Thyroid gland (tissue), 4 donors: Measurements from ENCODE around the gene EXOSC5. TPM values are rescaled to one million over a fixed set of nuclear protein-coding genes. Genes with fewer than 3 reads are reported as not detected.

Source experiments
- DNase-seq, 2 donors: peaks; one replicate each; pipeline ENCODE4 v3.0.0-alpha.2; 2019
- H3K27ac ChIP-seq, 3 donors: fragments of 200-600 bp; sonication (generic); 1 replicate in 2 of 3; 2 replicates in 1 of 3; pipeline ENCODE4 v1.5.1; 2016 to 2019; ENCODE audit warnings: mild to moderate bottlenecking in 1 of 3, moderate library complexity in 1 of 3
- H3K27me3 ChIP-seq: fragments of 200-600 bp; sonication (generic); one replicate; pipeline ENCODE4 v1.5.1; 2019
- H3K36me3 ChIP-seq, 2 donors: fragments of 200-600 bp; sonication (generic); one replicate each; pipeline ENCODE4 v1.5.1; 2016 to 2019
- H3K4me1 ChIP-seq, 2 donors: fragments of 200-600 bp; sonication (generic); one replicate each; pipeline ENCODE4 v1.5.1; 2017 to 2019
- H3K4me3 ChIP-seq, 3 donors: fragments of 200-600 bp; sonication (generic); replicated peaks in 1 of 3; 1 replicate in 2 of 3; 2 replicates in 1 of 3; pipeline ENCODE4 v1.5.1; 2016; ENCODE audit warnings: mild to moderate bottlenecking in 1 of 3
- H3K9me3 ChIP-seq: fragments of 200-600 bp; sonication (generic); one replicate; pipeline ENCODE4 v1.5.1; 2017
- POLR2A ChIP-seq, 2 donors: fragments of 450-650 bp; IDR thresholded peaks; one replicate each; pipeline ENCODE4 v1.6.1; 2017; ENCODE audit warnings: antibody characterized with exemption in 2 of 2, mild to moderate bottlenecking in 2 of 2, moderate library complexity in 1 of 2
- WGBS, 2 donors: methylation state at CpG; one replicate each; pipeline ENCODE4 v1.1.5; 2017; 5-methylcytosine and 5-hydroxymethylcytosine counted together
- intact Hi-C: fragments of 100-400 bp; cut with DNase I; formaldehyde crosslinking; loops from one replicate; pipeline ENCODE4 v1.15.1; 2023
- total RNA-seq, 4 donors: library from RNA; depleted of rRNA; stranded (reverse); fragments of >200 nt; gene quantifications; one replicate each; pipeline ENCODE4 v1.2.3, GENCODE V29; 2016
- TF ChIP-seq, protein P1 (sequence below), 6 experiments: fragments of 200-600 bp in 3 of 6; fragments of 450-650 bp in 3 of 6; sonication (generic) in 3 of 6; IDR thresholded peaks; one replicate each; pipeline ENCODE4 v1.5.1; 2016 to 2019; ENCODE audit warnings: antibody characterized with exemption in 6 of 6, mild to moderate bottlenecking in 2 of 6, inconsistent platforms in 1 of 6, moderate library complexity in 1 of 6

Gene EXOSC5
- total RNA-seq = 10 to 100 TPM; 11.8 to 20.7 (median 14.2) TPM

DNA sequence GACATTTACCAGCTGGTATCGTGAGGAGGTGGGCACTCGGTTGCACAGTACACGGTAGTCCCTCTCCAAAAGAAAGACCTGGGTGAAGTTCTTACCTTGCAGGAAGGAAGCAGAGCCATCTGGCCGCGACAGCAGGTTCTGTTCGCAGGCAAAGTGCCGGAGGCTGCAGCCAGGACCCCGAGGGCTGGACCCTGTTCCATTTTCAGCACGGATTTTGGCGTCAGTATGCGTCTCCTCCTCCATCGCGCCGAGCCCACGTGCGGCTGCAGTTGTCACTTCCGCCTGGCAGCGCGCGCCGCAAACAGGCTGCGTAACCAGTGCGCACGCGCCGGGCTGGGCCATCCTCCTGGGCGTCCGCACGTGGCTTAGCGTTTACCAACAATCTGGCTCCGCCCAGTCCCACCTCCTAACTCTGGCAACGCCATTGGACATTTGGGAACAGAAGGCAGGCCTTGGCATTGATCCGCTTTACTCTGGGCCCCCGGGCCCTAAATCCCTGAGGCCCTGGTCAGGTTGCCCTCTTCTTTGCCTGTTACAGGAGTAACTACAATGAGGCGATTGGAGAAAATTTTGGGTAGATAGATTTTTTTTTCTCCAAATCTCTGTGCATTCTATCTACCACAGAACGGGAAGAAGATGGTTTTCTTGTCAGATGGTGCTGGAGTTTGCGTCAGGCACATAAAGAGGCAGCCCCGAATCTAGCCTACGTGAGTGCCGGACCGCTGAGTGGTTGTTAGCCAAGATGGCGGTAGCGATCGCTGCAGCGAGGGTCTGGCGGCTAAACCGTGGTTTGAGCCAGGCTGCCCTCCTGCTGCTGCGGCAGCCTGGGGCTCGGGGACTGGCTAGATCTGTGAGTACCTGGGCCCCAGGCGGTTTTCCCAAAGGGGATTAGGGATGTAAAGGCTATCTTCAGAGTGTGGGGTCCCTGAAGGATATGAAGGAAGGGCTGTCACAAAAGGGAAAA, at the start of gene EXOSC5, which contains the start of gene BCKDHA:
Gene EXOSC5, minus strand, starts transcription at position 274 of the 964 bp plus-strand sequence. Its CDS starts 31 bp downstream, at position 243.
Gene BCKDHA, plus strand, starts transcription at position 733 of the 964 bp plus-strand sequence. Its CDS starts 10 bp downstream, at position 743.
- WGBS, 2 donors = 0 to 1% methylated on average over 30 to 44 of the region's 50 CpGs

DNA sequence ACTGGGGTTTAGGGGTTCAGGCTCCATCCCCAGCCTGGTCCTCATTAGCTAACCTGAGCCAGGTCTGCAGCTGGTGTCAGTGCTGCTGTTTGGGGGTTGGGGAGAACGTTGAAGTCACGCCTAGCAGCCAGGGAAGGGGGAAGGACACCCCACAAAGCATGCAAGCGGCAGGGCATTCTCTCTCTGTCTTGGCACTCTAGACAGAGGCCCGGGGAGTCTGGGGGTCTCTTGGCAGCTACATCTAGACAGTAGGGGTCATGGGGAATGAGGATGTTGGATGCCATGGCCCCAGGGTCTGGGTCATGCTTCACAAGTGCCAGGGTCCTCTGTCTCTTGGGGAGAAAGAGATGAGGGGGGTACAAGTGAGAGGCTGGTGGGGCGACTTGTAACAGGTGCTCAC, 48.4 kb upstream of the EXOSC5 start:
- Histone ChIP-seq H3K9me3 (no peaks in the 10 kb centered on the region), H3K27ac (no peak overlapping the region), H3K36me3 (no peaks in the 10 kb centered on the region), H3K4me1 (peaks cover 0 to 4% of the 10 kb centered on the region in 2 donors), H3K4me3 (no peak overlapping the region), H3K27me3 (no peaks in the 10 kb centered on the region)
- no peak for DNase-seq
- intact Hi-C loops = no loop called here
- no peak for TF ChIP-seq POLR2A (IDR thresholded peaks at IDR 0.05)
- TF ChIP-seq, protein P1, sequence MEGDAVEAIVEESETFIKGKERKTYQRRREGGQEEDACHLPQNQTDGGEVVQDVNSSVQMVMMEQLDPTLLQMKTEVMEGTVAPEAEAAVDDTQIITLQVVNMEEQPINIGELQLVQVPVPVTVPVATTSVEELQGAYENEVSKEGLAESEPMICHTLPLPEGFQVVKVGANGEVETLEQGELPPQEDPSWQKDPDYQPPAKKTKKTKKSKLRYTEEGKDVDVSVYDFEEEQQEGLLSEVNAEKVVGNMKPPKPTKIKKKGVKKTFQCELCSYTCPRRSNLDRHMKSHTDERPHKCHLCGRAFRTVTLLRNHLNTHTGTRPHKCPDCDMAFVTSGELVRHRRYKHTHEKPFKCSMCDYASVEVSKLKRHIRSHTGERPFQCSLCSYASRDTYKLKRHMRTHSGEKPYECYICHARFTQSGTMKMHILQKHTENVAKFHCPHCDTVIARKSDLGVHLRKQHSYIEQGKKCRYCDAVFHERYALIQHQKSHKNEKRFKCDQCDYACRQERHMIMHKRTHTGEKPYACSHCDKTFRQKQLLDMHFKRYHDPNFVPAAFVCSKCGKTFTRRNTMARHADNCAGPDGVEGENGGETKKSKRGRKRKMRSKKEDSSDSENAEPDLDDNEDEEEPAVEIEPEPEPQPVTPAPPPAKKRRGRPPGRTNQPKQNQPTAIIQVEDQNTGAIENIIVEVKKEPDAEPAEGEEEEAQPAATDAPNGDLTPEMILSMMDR (IDR thresholded peaks at IDR 0.05) = no peak
- WGBS, 2 donors = 47 to 72% methylated on average over 4 to 5 of the region's 5 CpGs

More for the DNA sequence above, at the start of gene EXOSC5, which contains the start of gene BCKDHA:
- intact Hi-C loops = no loop called here
- TF ChIP-seq, protein P1 (IDR thresholded peaks at IDR 0.05) = peak in 1 of 6 experiments; percentile 8
- TF ChIP-seq POLR2A (IDR thresholded peaks at IDR 0.05) = peak in 1 of 2 donors; percentile 48
- H3K4me1 ChIP-seq = peaks cover 16 to 18% of the 10 kb centered on the region in 2 donors
- peak within 1 kb of the TSS; percentile 82 to 90 (median 88) for H3K27ac ChIP-seq
- peak; percentile 100 for DNase-seq
- H3K36me3 ChIP-seq = no peaks in the 10 kb centered on the region
- no peaks in the 10 kb centered on the region for H3K9me3 ChIP-seq
- peak within 1 kb of the TSS; percentile 49 to 88 (median 64) for H3K4me3 ChIP-seq
- H3K27me3 ChIP-seq = no peaks in the 10 kb centered on the region

DNA sequence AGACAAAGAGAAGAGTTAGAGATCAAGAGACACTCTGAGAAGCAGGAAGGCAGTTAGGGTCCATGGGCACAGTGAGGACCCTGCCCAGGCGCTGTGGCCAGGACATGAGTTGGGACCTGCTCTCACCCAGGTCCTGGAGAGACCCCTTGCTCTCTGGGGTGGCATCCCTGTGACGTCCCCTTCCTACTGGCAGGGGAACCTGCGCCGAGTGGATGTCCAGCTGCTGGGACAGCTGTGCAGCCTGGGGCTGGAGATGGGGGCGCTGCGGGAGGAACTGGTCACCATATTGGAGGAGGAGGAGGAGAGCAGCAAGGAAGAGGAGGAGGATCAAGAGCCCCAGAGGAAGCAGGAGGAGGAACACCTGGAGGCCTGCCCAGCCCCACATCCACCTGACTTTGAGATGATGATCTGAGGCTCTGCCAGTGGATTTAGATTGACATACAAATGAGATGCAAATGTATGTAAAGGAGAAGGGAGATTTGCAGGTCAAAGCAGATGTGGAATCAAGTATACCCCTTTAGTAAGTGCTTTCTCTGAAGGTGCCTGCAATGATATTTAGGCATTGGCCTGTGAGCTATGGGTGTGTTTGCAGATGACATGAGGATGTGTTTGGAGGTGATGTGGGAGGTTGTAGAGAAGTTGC, 46.8 kb upstream of the EXOSC5 start:
- peaks cover 6 to 10% of the 10 kb centered on the region in 2 donors for H3K4me1 ChIP-seq
- intact Hi-C loops = no loop called here
- H3K36me3 ChIP-seq = no peaks in the 10 kb centered on the region
- 50 to 56% methylated on average over 4 to 6 of the region's 6 CpGs for WGBS, 2 donors
- no peak overlapping the region for H3K4me3 ChIP-seq
- DNase-seq = no peak
- no peak for TF ChIP-seq POLR2A (IDR thresholded peaks at IDR 0.05)
- TF ChIP-seq, protein P1 (IDR thresholded peaks at IDR 0.05) = no peak
- H3K27me3 ChIP-seq = no peaks in the 10 kb centered on the region
- H3K27ac ChIP-seq = no peak overlapping the region
- H3K9me3 ChIP-seq = no peaks in the 10 kb centered on the region

DNA sequence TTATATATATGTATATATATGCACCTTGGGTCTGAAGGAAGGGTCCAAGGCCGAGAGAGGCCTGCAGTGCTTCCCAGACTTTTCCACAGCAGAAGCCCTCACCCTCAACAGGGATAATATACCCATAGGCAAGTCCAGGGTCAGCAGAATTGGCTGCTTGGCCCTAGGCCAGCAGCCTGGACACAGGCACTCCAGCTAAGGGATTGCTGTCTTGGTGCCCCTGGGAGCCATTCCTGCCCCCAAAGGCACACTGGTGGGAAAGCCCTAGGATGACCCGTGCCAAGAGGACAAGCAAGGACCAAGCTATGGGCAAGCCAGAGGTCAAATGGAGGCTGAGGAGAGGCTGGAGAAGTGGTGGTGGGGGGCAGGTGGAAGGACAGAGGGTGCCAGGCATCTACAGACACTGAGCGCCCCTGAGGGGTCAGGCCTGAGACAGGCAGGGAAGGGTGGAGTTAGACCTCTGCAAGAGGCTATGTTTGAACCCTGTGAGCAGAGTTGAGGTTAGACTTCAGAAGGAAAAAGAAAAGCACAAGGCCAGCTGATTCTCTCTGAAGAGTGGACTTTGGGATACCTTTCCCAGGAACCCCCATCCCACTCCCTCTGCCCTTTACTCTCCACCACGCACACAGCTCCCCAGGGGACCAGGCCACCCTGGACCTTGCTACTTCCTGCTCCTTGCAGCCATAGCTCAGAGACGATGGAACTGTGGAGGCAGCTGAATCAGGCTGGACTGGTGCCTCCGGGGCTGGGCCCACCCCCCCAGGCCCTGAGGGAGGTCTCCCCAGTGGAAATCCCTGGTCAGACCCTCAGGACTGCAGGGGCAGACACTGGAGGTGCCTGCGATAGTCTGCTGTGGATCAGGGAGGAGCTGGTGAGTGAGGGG, 45.6 kb upstream of the EXOSC5 start, which contains the start of gene ERICH4:
Gene ERICH4, plus strand, starts transcription at position 684 of the 883 bp plus-strand sequence. Its CDS starts 14 bp downstream, at position 698.
- peaks cover 0 to 4% of the 10 kb centered on the region in 2 donors for H3K36me3 ChIP-seq
- intact Hi-C loops = no loop called here
- H3K9me3 ChIP-seq = no peaks in the 10 kb centered on the region
- H3K27ac ChIP-seq = no peak within 1 kb of the TSS
- H3K27me3 ChIP-seq = no peaks in the 10 kb centered on the region
- peaks cover 6 to 14% of the 10 kb centered on the region in 2 donors for H3K4me1 ChIP-seq
- WGBS, 2 donors = 63 to 66% methylated on average over 6 to 7 of the region's 7 CpGs
- no peak for DNase-seq
- H3K4me3 ChIP-seq = no peak within 1 kb of the TSS
- TF ChIP-seq, protein P1 (IDR thresholded peaks at IDR 0.05) = no peak
- no peak for TF ChIP-seq POLR2A (IDR thresholded peaks at IDR 0.05)
